UCSD-AML1 (cell line): ENCODE results near the gene PPP2R1B.
"Not testable (repeated sequence)": the region's sequence is repeated elsewhere in the genome, so short reads cannot be mapped to it uniquely, and the experiment has no call there.

Experiments used
- DNase-seq: peaks from one replicate; lab custom pipeline; 2025; ENCODE audit not compliant: unreplicated experiment; lab: John Stamatoyannopoulos, UW

PPP2R1B gene

DNA sequence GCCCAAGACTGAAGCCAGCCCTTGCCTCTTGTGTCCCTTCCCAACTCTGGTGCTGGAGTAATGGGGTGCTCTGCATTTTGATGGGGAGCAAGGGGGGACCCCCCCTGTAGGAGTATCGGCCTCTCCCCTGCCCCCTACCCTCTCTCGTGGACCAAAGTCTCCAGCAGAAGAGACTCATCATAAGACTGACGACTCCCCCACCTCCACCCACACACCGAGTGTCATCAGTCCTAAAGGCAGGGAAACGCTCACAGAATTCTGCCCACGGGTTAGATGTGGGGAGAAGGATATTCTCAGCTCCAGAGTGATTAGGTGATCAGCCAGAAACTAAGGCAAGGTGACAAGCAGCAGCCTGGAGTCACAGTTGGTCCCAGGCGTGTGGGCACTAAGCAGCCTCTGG lies 38.8 kb downstream of the PPP2R1B start:
- no peak for DNase-seq

- no peak for DNase-seq
Measured at GRCh38 chr11:111726301-111726713, 39.9 kb downstream of the PPP2R1B start.

GRCh38 chr11:111725621-111726020 lies 40.6 kb downstream of the PPP2R1B start:
- DNase-seq = no peak

GRCh38 chr11:111724615-111725129 lies 41.5 kb downstream of the PPP2R1B start:
- no peak for DNase-seq

DNA sequence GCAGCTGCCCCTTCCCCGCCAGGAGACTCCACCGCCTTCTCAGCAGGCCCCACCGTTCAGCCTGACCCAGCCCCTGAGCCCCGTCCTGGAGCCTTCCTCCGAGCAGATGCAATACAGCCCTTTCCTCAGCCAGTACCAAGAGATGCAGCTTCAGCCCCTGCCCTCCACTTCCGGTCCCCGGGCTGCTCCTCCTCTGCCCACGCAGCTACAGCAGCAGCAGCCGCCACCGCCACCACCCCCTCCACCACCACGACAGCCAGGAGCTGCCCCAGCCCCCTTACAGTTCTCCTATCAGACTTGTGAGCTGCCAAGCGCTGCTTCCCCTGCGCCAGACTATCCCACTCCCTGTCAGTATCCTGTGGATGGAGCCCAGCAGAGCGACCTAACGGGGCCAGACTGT lies 42.6 kb downstream of the PPP2R1B start:
- no peak for DNase-seq

DNA sequence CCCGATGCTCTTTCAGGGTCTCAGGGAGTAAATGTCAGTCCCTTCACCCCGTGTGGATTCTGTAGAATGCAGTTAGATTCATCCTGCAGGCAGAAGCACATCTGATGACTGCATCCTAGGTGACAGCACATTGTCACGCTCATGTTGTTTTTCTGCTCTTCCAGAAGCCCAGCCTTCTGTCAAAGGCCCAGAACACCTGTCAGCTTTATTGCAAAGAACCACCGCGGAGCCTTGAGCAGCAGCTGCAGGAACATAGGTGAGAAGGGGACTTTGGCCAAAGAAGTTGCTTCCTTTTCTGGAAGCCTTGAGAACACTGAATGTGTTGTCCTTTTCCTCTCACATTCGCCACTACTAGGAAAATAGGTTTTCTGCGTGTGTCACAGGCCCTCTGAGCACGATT lies 43.7 kb downstream of the PPP2R1B start:
- no peak for DNase-seq

GRCh38 chr11:111720801-111721494 lies 45.2 kb downstream of the PPP2R1B start:
- DNase-seq = no peak

GRCh38 chr11:111719379-111719778 lies 46.8 kb downstream of the PPP2R1B start:
- no peak for DNase-seq

GRCh38 chr11:111718859-111719258 lies 47.3 kb downstream of the PPP2R1B start:
- no peak for DNase-seq

- no peak for DNase-seq
Measured at GRCh38 chr11:111718436-111718835, 47.8 kb downstream of the PPP2R1B start.

- DNase-seq = not testable (repeated sequence)
Measured at GRCh38 chr11:111717660-111718059, 48.5 kb downstream of the PPP2R1B start.

DNA sequence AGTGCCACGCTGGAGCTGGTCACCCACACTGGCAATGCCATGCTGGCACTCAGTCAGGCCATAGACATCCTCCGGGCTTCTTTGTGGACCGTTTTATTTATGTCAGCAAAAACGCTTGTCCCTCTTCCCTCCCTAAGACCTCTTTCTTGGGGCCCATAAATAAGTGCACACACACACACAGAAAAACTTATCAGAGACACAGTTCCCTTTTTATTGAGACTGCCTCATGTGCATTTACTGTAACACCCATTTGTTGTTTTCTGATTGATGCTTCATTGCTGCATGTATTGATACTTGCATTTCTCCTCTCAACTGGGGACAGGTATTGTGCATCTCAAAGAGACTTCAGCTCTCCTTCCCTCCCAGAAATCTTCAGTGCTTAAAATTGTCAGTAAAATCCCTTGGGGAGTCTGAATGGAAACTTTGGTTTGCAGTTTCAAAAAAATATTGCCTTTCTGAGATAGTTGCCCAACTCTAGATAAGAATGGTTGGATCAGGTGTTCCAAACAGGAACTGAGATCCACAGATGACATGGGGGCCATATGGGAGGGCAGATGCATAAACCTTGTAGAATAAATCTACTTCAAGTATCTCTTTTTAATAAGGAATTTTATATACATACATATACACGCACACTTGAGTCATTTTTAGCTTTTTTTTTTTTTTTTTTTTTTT lies 50.9 kb downstream of the PPP2R1B start:
- no peak for DNase-seq

- no peak for DNase-seq
Measured at GRCh38 chr11:111714522-111714921, 51.7 kb downstream of the PPP2R1B start.

DNA sequence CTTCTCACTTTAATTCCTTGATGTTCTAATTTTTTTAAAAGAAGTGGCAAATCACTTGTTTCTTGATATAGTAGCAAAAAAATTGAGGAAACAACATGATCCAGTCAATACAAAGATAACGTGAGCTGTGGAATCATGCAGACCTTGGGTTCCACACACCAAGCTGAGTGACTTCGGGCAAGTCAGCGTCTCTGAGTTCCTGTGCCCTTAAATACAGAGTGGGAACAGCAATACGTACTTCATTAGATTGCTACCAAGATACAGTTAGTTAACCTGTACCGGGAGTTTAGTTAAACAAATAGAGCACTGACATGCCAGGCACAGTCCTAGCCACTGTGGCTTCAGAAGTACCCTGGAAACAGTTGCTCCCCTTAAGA lies 58.5 kb downstream of the PPP2R1B start:
- no peak for DNase-seq

- no peak for DNase-seq
Measured at GRCh38 chr11:111707039-111707690, 59.0 kb downstream of the PPP2R1B start.

DNA sequence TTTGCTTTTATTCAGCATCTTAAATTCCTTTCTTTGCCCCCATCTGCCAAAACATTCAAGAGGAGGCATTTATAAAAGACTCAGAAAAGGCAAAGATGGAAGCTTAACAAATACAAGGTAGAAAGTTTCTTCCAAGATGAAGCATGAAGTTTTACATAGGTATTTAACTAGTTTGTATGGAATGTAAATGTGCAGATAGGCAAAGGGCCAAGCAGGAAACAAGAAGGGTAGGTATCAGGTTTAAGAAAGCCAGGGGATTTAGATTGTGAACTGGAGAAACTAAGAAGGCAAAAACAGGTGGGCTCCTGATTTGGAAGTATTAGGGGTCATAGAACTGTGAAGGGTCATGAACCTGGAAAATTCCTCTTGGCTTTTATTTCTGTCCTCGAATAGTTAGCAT lies 62.6 kb downstream of the PPP2R1B start:
- DNase-seq = no peak

- DNase-seq = no peak
Measured at GRCh38 chr11:111702623-111703022, 63.6 kb downstream of the PPP2R1B start.

DNA sequence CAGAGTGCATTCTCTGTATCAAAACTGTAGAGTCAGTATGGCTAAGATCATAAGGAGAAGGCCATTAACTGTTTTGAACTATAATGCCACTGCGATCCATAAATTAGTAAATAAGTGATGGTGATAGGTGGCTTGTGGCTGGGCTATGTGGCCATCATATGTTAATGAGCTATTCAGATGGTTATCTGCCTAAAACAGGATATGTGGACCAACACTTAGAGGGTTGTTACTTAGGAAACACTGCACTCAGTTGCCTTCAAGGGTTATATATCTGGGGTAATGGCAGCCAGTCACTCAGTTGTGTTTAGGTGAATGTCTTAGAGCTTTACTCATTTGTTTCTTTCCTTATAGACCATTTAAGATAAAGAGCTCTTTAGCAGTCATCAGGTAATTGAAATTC lies 66.0 kb downstream of the PPP2R1B start:
- no peak for DNase-seq

DNA sequence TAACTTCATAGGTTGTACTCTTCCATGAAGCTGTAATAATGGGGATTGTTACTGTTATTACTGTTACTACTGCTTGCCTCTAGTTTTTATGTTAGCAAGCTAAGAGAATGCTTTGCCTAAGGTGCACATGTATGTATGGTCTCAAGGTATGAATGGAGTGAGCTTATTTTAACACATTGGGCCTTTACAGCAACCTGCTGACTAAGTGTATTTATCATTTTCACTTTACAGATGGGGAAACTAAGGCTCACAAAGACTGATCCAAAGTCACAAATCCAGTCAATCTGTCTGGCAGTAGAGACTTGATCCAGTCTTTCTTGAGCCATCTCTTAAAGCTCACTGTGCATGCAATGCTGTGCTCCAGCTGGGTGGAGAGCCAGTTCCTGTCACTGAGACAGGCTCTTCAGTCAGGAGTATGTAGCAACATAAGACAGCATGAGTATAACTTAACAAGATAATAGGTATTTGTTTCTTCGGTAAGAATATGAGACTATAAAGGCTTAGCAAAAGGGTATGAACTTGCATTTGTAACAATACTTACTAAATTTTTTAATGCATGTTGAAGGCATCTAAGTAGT lies 66.5 kb downstream of the PPP2R1B start:
- DNase-seq = no peak

DNA sequence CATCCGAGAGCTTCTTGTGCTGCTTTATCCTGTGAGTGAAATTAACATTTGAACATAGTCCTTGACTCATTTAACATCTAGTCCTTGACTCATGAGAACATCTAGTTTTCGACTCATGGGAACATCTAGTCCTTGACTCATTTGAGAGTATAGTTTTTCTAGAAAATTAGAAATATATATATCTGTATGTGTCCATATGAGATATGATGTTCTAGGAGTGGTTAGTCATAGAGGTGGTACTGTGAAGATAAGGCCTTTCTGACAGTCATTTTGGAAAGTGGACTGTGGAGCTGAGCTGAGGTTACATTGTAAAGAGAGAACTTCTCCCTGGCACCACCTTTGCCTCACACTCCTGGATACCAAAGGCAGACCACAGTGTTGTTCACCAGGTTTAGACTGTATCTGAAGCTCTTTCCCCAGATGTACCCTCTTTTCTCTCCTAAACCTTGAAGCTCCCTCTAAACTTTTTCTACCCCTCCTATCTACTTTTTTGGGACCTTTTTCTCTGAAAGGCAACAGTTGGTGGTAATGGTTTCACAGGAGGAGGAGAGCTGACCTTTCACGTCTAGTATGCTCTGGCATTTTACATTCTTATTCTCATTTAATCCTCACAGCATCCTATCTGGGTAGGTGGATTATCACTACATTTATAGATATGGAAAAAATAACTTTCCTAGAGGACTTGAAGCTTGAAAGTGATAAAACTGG lies 67.2 kb downstream of the PPP2R1B start:
- no peak for DNase-seq

DNA sequence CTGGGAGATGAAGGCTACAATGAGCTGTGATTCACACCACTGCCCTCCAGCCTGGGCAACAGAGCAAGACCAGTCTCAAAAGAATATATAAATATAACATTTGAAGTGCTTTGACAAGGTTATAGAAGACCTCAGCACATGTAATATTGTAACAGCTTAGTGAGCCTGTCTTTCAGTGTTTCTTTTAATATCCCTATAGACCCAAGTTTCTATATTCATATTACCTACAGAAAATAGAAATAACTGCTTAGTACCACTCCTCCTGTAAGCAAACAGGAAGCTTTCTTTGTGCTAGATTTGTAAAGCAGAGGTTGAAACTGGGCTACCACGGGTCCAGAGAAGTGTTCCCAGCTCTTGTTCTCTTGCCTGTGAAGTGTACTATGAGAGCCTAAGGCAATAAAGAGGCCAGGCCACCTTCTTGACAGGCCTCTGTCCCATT lies 68.2 kb downstream of the PPP2R1B start:
- DNase-seq = no peak
